ENCODE results near the gene C11orf71. TPM values are rescaled to one million over a fixed set of nuclear protein-coding genes. Genes with fewer than 3 reads are reported as not detected.

Gene C11orf71
- polyA plus RNA-seq, 4 donors: 15.5 to 20.6 (median 17.5) TPM

DNA sequence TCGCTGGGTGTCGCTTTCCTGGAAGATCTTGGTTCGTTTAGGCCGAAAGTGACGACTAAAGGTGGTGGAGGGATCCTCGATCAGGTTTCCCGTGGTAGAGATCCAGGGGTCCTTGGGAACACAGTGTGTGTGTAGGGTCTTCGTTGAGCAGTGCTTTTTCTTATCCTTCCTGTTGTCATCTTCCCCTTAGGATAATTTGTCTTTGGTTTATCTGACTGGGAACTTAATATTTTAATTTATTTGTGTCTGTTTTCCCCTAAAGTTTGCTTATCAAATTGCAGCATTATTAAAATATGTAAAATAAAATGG, 558 bp upstream of the C11orf71 start:
- no peak for DNase-seq (ENCODE audit: low read depth in 4 of 4, low spot score in 2 of 4)

GRCh38 chr11:114399490-114400215, 658 bp downstream of the C11orf71 start:
- DNase-seq (ENCODE audit: low read depth in 4 of 4, low spot score in 2 of 4): peak in 2 of 4 donors; percentile 57 to 64

GRCh38 chr11:114398303-114398920, 1.9 kb downstream of the C11orf71 start:
- no peak for DNase-seq (ENCODE audit: low read depth in 4 of 4, low spot score in 2 of 4)

DNA sequence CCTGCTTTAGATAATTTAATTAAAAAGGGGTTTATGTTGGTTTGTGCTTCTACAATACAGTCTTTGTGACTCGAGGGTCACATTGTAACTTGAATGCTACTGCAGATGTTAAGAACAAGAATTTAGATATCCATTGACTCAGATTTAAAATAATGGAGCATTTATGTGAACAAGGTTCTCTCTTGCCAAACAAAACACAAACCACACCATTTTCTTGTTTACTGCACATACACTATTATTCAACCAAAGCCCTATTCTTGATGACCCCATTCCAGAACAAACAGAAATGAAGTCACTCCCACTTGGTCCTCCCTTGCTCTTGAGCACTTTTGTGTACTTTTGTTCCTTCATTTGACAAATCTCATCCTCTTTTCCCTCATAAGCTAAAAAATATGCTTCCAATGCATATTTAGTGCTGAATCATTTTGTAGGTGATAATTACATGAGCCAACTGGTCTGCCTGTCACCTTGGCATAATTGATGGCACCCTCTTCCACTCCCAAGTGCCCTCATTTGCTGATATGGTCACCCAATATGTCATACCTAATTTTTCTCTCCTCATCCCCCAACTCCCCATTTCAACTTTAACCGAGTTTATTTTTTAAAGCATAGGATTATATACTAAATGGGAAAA, 2.8 kb downstream of the C11orf71 start:
- DNase-seq (ENCODE audit: low read depth in 4 of 4, low spot score in 2 of 4): no peak

DNA sequence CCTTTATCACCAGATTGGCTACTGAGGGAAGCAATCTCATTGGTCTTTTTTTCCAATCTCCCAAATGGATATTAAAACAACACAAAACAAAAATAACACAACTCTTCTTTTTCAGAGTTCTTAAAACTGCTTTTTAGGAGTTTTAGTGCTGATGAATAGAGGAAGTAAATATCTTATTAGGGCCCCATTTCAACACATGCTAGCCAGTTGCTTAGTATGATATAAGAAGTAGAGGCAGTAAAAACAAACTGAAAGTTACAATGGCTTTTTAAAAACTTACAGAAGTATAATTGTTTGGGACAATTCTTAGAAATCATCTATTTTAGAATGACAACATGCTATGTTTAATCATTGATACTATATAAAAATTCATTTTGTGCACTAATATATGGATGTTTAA, 3.4 kb downstream of the C11orf71 start:
- no peak for DNase-seq (ENCODE audit: low read depth in 4 of 4, low spot score in 2 of 4)

- DNase-seq (ENCODE audit: low read depth in 4 of 4, low spot score in 2 of 4): no peak
These were observed 4.6 kb downstream of the C11orf71 start for GRCh38 chr11:114395736-114396135.

DNA sequence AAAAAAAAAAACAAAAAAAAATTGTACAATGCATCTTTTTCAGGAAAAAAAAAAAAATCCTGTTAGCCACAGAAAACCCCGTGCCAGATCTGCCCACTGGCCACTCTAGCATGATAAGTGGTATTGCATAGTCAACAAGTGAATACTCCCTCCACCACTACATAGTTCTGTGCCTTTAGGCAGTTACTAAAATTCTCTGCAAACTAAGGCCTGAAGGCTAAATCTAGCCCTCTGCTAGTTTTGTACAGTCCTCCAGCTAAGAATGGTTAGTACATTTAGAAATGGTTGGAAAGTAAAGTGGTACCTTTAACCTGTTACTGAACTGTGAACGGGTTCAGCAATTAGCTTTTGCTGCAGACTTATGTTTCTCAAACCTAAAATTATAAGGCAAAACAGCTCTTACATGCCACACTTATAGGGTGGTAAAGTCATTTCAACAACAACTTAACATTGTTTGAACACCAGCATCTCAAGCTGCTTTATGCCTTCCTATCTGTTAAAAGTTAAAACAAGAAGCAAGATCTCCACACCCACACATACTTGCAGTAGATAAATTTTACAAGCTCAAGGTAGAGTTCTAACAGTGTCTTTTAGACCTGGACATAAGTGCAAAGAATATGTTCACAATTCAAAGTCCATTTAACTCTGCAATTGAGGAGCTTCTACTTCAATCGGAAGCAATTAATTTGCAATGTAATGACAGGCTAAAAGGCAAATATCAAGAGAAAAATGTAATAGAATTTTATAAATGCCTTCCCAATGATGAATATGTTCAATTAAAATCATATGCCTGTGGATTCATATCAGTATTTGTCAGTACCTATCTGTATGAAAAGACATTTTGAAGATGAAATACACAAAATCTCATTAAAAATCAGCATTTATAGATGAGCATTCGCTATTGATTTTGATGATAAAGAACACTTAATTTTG, 7.3 kb downstream of the C11orf71 start:
- DNase-seq (ENCODE audit: low read depth in 4 of 4, low spot score in 2 of 4): no peak

DNA sequence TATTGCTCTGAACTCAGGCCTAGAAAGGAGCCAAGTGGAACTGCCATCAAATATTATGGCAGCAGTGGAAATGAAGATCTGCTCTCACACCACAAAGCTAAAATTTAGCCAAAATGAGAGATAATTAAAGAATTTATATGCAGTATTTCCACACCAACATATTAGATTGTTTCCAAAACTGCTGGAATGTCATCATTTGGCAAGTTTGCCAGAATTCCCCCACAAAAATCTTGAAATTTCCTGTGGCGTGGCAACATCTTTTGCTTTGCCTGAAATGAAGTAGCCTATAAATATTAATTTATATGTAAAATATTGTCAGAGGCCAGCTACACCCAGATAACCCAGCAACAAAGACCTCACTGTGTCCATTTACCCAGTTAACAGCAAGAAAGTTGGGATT, 13.8 kb downstream of the C11orf71 start:
- DNase-seq (ENCODE audit: low read depth in 4 of 4, low spot score in 2 of 4): no peak

- DNase-seq (ENCODE audit: low read depth in 4 of 4, low spot score in 2 of 4): no peak
These were observed 14.2 kb downstream of the C11orf71 start for GRCh38 chr11:114386131-114386530.

DNA sequence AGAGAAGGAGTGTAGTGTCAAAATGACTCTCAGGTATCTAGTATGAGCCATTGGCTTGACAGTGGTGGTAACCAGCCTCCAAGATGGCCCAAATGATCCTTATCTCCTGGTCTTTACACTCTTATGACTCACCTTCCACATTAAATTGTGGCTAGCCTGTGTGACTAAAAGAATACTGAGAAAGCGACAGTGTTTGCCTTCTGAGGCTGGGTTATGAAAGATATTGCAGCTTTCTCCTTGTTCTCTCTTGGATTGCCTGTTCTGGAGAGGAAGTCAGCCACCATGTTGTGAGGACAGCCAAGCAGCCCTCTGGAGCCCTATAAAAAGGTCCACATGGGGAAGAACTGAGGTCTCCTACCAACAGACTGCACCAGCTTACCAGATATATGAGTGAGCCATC, 15.8 kb downstream of the C11orf71 start:
- no peak for DNase-seq (ENCODE audit: low read depth in 4 of 4, low spot score in 2 of 4)

- no peak for DNase-seq (ENCODE audit: low read depth in 4 of 4, low spot score in 2 of 4)
These were observed 17.8 kb downstream of the C11orf71 start for GRCh38 chr11:114382509-114382908.

- no peak for DNase-seq (ENCODE audit: low read depth in 4 of 4, low spot score in 2 of 4)
These were observed 20.8 kb downstream of the C11orf71 start for GRCh38 chr11:114379394-114380069.

GRCh38 chr11:114377612-114378267, 22.6 kb downstream of the C11orf71 start:
- DNase-seq (ENCODE audit: low read depth in 4 of 4, low spot score in 2 of 4): no peak

DNA sequence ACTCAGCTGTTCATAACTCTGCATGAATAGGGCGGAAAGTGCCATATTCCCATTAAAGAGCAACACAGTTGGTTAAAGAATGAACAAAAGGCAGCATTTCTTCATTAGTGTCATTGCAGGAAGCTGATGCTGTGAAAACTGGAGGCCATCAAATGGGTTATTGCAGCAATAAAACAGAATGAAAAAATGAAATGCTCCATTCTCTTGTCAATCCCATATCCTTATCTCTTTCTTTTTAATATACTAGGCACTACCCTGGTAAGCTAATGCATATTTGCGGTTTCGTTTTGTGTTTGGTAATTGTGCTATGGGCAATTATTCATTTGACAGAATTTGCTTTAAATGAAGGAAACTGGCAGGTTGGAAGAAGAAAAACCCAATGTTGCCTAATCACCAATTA, 25.3 kb downstream of the C11orf71 start:
- DNase-seq (ENCODE audit: low read depth in 4 of 4, low spot score in 2 of 4): no peak

DNA sequence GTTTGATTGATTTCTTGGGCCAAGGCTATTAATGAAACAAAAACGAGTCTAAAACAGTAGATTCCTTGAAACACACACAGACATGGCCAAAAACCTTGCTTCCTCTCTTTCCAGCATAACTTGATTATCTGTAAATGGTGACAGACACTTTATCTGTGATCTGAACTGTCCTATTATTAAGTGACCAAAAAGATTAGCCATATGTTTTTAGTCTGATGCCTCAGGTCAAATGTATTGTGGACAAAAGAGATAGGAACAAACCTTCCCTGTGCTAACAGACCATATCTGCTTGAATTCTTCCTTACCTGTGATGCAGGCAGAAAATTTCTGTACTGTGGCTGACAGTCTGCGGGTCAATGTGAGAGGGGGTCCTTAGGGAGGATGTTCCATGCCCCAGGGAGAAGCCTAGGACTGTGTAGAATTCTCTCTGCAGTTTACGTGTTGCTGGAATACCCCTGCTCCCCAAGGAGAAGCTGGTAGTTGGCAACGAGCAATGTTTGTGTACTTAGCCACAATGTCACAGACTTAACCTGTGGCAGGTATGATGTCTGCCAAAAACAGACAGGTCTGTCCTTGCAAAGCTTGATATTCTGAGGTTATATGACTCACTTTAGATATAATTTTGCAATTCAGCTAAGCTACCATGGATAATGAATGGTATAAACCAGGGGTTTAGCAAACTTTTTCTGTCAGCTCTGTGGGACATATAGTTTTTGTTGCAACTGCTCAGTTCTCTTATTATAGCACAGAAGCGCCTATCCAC, 31.2 kb downstream of the C11orf71 start:
- no peak for DNase-seq (ENCODE audit: low read depth in 4 of 4, low spot score in 2 of 4)

- DNase-seq (ENCODE audit: low read depth in 4 of 4, low spot score in 2 of 4): no peak
These were observed 32.9 kb downstream of the C11orf71 start for GRCh38 chr11:114367244-114367957.

DNA sequence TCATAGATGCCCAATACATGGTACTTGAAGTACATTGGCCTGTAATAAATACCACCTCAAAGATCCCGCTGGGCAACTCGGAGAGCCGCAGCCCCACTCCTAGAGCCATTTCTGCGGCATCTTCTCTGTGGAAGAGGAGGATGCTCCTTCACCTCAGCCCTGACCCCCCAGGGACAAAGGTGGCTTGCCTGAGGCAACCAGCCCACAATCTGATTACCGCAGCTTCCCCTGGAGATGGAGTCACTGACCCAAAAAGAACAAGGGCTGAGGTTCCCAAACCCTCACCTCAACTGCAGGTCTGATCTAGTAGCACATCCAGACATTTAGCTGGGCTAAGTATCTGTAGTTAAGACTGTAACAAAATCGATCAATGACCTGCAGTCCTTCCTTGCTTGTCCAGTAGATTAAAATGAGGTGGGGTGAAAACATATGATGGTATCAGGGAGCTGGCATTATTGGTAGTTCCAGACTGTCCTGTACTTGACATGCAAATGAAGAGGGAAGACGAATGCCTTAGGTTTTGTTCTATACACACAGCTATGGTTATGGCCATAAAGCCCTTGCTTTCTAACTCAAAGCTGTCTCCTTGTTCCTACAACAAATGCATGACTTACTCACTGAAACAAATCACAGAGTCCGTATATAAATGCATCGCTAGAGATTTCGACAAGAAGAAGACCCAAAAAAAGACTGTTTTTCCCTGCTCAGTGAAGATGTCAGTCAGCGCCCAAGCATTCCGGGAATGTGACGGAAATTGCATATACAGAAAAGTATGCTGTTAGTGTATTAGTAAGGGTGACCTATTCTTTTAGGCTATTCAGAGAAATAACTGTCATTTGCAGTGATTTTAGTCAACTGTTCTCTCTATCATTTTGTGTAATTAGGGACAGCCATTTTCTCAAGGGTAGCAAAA, 33.7 kb downstream of the C11orf71 start:
- DNase-seq (ENCODE audit: low read depth in 4 of 4, low spot score in 2 of 4): no peak

DNA sequence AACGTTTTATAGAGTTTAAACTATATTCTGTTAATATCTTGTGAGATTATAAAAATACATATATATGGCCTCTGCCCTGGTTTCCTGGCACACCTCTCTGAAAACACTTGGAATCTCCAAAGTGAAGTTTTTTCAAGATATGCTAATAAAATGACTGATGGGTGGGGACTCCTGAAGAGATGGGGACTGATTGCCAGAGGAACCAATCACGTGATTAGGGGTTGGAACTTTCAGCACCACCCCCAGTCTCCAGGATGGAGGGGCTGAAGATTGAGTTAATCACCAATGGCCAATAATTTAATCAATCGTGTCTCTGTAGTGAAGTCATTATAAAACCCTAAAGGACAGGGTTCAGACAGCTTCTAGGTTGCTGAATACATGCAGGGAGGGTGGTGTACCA, 37.4 kb downstream of the C11orf71 start:
- DNase-seq (ENCODE audit: low read depth in 4 of 4, low spot score in 2 of 4): no peak
